Kidney (tissue), 14 donors: ENCODE measurements around the gene GNB1L. TPM values are rescaled to one million over a fixed set of nuclear protein-coding genes. Genes with fewer than 3 reads are reported as not detected.

Source experiments
- DNase-seq, 5 donors: peaks; one replicate each; pipeline ENCODE4 v3.0.0-alpha.2; 2013 to 2020
- FAIRE-seq: peaks from 2 replicates; lab custom pipeline; 2012; peaks lifted over from hg19 to GRCh38; lab: Jason Lieb, UNC
- H3K27ac ChIP-seq, 2 donors: one replicate each; pipeline ENCODE4 v1.7.0; 2013; ENCODE audit warnings: low read depth in 2 of 2, low read length in 2 of 2, inconsistent platforms in 1 of 2
- H3K27me3 ChIP-seq: one replicate; pipeline ENCODE4 v1.7.1; 2013; ENCODE audit warnings: low read length, inconsistent platforms; ENCODE audit not compliant: control insufficient read depth, insufficient read depth
- H3K36me3 ChIP-seq, 3 donors: one replicate each; pipeline versions ENCODE4 v1.7.0 to v1.7.1; 2013; ENCODE audit warnings: low read length in 3 of 3, control low read depth in 1 of 3, inconsistent platforms in 1 of 3; ENCODE audit not compliant: insufficient read depth in 3 of 3, control insufficient read depth in 2 of 3
- H3K4me1 ChIP-seq, 3 donors: one replicate each; pipeline versions ENCODE4 v1.7.0 to v1.7.1; 2013; ENCODE audit warnings: low read length in 3 of 3, inconsistent platforms in 1 of 3, low read depth in 1 of 3; ENCODE audit not compliant: control insufficient read depth in 2 of 3, insufficient read depth in 2 of 3
- H3K4me3 ChIP-seq, 3 donors: one replicate each; pipeline versions ENCODE4 v1.7.0 to v1.8.1; 2013; ENCODE audit warnings: low read length in 3 of 3, control low read depth in 1 of 3, inconsistent platforms in 1 of 3
- H3K9ac ChIP-seq, 3 donors: one replicate each; pipeline versions ENCODE4 v1.7.0 to v1.7.1; 2013; ENCODE audit warnings: low read length in 3 of 3, control low read depth in 1 of 3, inconsistent platforms in 1 of 3
- H3K9me3 ChIP-seq, 3 donors: one replicate each; pipeline versions ENCODE4 v1.7.0 to v1.7.1; 2013; ENCODE audit warnings: low read length in 3 of 3, control low read depth in 1 of 3, inconsistent platforms in 1 of 3; ENCODE audit not compliant: control insufficient read depth in 2 of 3, insufficient read depth in 1 of 3
- intact Hi-C: fragments of 100-400 bp; cut with DNase I; formaldehyde crosslinking; loops from one replicate; pipeline ENCODE4 v1.11.1; 2022
- polyA plus RNA-seq: library from polyadenylated mRNA; stranded (reverse); fragments of 350-450 nt; fragmentation: Illumina TruSeq; extraction: RNeasy Lipid Tissue Mini Kit (QIAGEN cat#74804); gene quantifications from one replicate; pipeline ENCODE4 v1.2.3, GENCODE V29; 2014; ENCODE audit warnings: low read depth, low replicate concordance; ENCODE audit not compliant: insufficient read depth
- total RNA-seq: library from RNA; stranded (reverse); fragmentation: NEBNext Ultra II Directional; extraction: Animal tissue kit (Norgen Biotek cat#: 25700); gene quantifications from one replicate; pipeline ENCODE4 v1.2.1, GENCODE V29; 2021
- TF ChIP-seq, protein P1 (sequence below): IDR thresholded peaks from 3 replicates; pipeline ENCODE4 v1.5.1; 2012; ENCODE audit warnings: mild to moderate bottlenecking, moderate library complexity, borderline replicate concordance; ENCODE audit not compliant: insufficient read depth; ENCODE audit errors: extremely low read depth
- donor health status: control.
- donor health status: control.
- donor health status: control.
- donor health status: control.
- donor health status: control.
- donor health status: DM: yes; HTN: yes; CAD: no.
- donor health status: Normal renal cell carcinoma (clear cell type).

The GNB1L gene
- total and polyA plus RNA-seq, 2 donors from 2014 or later, result 4.0 to 4.4 TPM

DNA sequence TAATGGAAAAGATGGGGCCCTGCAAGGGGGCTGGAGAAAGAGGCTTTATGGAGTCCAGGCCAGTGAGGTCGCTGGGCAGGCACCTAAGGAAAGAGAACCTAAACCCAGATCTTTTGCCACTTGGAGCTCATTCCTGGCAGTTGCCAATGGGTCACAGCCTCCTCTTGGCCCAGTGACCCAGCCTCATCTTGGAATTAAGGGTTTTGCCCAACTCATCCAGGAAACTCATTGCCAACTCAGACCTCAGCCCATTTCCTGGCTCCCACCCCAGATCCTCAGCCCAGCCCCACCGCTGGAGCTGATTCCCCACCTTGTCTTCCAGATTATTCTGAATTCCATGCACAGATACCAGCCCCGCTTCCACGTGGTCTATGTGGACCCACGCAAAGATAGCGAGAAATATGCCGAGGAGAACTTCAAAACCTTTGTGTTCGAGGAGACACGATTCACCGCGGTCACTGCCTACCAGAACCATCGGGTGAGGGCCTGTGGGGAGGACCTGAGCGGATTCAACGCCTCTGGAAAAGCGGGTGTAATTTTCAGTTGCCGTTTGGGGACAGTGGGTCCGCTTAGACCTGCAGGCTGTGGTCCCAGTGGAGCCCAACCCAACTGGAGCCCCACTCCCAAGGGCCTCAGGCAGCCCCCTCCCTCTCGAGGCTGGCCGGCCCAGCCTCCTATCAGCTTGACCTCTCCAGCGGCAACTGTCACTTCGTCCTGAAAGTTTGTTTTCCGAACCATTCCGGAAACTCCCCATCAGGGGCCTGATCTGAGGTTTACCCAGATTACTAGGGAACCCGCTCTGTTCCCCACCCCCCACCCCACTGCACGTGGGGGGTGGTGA lies 89.8 kb downstream of the GNB1L start:
- Histone ChIP-seq H3K36me3 (no peaks in the 10 kb centered on the region), H3K4me3 (no peak overlapping the region), H3K27ac (no peak overlapping the region), H3K9ac (no peak overlapping the region), H3K27me3 (peaks cover 57% of the 10 kb centered on the region), H3K4me1 (peaks cover 0 to 3% (median 0%) of the 10 kb centered on the region in 3 donors), H3K9me3 (no peaks in the 10 kb centered on the region)
- TF ChIP-seq, protein P1, sequence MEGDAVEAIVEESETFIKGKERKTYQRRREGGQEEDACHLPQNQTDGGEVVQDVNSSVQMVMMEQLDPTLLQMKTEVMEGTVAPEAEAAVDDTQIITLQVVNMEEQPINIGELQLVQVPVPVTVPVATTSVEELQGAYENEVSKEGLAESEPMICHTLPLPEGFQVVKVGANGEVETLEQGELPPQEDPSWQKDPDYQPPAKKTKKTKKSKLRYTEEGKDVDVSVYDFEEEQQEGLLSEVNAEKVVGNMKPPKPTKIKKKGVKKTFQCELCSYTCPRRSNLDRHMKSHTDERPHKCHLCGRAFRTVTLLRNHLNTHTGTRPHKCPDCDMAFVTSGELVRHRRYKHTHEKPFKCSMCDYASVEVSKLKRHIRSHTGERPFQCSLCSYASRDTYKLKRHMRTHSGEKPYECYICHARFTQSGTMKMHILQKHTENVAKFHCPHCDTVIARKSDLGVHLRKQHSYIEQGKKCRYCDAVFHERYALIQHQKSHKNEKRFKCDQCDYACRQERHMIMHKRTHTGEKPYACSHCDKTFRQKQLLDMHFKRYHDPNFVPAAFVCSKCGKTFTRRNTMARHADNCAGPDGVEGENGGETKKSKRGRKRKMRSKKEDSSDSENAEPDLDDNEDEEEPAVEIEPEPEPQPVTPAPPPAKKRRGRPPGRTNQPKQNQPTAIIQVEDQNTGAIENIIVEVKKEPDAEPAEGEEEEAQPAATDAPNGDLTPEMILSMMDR, result no peak
- intact Hi-C loops, result no loop called here
- DNase-seq (no peak), FAIRE-seq (no peak)

DNA sequence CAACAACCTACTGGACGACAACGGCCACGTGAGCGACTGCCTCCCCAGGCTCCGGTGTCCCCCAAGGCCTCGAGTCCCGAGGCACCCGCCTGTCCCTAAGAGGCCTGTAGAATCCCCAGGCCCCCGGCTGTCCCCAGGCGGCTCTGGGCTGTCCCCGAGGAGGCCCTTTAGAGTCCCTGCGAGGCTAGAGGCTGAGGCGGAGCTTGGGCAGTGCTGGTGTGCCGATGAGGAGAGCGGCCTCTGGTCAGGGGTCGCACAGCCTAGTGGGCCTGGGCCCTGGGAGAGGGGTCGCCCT lies 90.4 kb downstream of the GNB1L start:
- Histone ChIP-seq H3K9me3 (no peaks in the 10 kb centered on the region), H3K4me1 (peaks cover 0 to 3% (median 0%) of the 10 kb centered on the region in 3 donors), H3K36me3 (no peaks in the 10 kb centered on the region), H3K27me3 (peaks cover 59% of the 10 kb centered on the region), H3K9ac (no peak overlapping the region), H3K4me3 (no peak overlapping the region), H3K27ac (no peak overlapping the region)
- FAIRE-seq (no peak), DNase-seq (no peak)
- intact Hi-C loops, result no loop called here
- TF ChIP-seq, protein P1, result no peak

- Histone ChIP-seq H3K27me3 (peaks cover 54% of the 10 kb centered on the region), H3K27ac (no peak overlapping the region), H3K4me1 (peaks cover 0 to 3% (median 0%) of the 10 kb centered on the region in 3 donors), H3K9me3 (no peaks in the 10 kb centered on the region), H3K9ac (no peak overlapping the region), H3K36me3 (no peaks in the 10 kb centered on the region), H3K4me3 (no peak overlapping the region)
- intact Hi-C loops, result no loop called here
- FAIRE-seq, result no peak
- no peak for DNase-seq
- TF ChIP-seq, protein P1, result no peak
These were observed 91.0 kb downstream of the GNB1L start for GRCh38 chr22:19763458-19764298.
